MV-4-11 (cell line): ENCODE measurements around the gene SLC12A8.
"Not testable (repeated sequence)": the region's sequence is repeated elsewhere in the genome, so short reads cannot be mapped to it uniquely, and the experiment has no call there.

ENCODE experiments used
- DNase-seq: peaks from one replicate; lab custom pipeline; 2025; lab: John Stamatoyannopoulos, UW

SLC12A8 gene

DNA sequence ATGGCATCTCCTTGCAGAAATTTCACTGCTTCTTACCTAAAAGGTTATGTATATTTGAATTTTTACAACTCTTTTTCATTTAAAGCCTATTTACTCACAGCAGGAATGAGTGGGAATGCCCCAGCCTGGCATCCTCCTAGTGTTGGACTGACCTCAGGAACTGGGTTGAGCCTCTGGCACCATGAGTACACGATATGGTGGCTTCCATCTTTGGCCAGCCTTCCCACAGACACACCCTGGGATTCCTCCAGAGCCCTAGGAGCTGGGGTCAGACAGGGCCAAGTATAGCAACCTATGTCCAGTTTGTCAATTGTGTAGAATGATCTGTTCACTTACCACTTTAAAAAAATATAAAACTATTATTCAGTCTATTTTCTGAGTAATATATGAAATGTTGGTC lies 99.6 kb downstream of the SLC12A8 start:
- DNase-seq, result no peak

DNA sequence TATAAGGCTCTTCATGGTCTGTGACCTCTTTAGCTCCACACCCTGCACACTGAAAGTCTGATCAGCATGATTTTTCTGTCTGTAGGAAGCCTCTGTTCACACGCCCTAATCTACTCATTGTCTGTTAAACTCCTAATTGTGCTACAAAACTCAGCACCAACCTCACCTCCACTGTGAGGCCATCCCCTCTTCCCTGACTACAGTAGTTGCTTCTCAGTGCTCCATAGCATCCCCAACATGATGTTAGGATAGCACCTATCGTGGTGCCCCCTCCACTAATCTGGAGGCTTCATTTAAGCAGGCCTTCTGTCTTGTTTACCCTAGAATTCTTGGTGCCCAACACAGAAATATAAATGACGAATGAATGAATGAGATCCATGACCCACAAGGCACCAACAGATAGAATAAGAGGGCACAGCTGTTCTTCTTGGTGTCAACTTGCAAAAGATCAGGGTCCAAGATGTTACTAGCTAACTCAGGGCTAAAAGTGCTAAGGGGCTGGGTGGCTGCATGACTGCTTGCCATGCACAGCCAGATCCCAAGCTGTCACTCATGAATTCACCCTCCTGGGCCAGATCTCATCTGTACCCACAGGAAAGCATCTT lies 101.6 kb downstream of the SLC12A8 start:
- DNase-seq, result no peak

DNA sequence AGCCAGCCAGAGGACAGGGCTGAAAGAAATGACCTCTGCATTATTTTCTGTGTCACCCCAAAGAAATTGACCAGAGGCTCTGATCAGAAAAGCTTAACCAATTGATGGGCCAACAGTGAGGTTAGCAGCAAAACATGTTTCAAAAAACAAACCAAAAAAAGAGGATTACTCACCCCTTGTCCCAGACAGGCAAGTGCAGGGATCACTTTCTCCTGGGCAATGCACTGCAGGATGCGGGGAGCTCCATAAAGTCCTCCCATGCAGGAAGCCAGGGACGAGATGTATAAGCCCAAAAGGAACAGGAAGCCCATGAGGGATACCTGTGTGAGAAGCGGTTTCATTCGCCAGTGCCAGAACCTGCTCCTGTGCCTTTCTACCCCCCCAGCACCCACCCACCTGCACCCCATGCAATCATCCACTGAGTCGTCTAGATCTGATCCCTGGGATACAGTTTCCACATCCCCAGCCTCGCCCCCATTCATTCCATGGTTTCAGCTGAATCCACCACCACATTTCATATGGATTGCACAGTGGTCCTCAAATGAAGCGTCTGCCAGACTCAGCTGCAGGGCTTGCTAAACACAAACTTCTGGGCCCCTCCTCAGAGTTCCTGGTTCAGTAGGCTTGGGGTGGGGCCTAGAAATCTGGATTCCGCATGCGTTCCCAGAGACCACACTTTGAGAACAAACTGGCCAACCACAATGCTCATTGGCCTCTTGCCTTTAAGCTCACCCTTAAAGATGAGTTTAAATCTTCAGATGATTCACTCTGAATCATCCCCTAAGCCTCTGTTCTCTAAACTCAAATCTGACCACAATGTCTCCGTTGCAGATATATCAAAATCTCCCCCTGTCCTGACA lies 102.3 kb downstream of the SLC12A8 start:
- peak; percentile 97 for DNase-seq

DNA sequence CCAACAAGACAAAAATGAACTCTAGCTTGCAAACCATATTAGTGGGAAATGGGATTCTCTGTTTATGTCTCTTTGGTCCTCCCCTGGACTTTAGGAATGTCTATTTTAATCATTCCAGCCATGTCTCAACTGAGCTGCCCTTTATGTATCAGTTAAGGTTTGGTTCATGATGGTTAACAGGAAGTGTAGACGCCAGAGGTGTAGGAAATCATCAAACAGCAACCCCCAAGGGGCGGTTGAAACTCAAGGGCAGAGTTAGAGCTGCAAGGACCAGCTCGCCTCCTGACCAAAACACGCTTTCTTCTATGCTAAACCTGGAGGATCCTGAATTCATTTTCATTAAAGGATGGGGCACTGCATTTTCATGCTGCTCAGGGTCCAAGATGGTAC lies 103.0 kb downstream of the SLC12A8 start:
- DNase-seq, result no peak

DNA sequence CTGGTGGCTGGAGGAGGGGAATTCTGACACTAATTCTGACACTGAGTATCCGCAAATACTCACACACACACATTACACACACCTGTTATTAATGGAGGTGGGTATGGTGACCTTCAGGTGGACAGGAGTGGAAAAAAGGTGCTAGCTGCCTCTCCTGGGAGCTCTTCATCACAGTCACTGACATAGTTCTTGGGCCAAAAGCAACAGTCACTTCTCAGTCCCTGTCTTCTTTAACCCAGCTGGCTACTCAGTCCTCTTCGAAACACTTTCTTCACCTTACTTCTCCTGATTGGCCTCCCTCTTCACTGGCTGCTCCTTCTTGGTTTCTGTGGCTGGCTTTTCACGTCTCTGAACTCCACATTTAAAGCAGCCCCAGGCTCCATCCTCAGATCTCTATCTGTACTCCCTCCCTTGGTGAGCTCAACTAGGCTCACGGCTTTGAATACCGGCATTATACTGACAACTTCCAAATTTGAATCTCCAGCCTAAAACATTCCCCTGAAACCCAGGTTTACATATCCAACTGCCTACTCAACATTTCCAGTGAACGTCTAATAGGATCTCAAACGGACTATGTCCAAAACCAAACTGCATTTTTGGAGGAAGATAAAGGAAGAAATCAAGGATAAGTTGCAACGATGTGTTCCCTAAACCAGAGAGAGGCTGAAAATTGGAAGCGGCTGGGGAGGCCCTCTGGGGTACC lies 103.6 kb downstream of the SLC12A8 start:
- no peak for DNase-seq

DNA sequence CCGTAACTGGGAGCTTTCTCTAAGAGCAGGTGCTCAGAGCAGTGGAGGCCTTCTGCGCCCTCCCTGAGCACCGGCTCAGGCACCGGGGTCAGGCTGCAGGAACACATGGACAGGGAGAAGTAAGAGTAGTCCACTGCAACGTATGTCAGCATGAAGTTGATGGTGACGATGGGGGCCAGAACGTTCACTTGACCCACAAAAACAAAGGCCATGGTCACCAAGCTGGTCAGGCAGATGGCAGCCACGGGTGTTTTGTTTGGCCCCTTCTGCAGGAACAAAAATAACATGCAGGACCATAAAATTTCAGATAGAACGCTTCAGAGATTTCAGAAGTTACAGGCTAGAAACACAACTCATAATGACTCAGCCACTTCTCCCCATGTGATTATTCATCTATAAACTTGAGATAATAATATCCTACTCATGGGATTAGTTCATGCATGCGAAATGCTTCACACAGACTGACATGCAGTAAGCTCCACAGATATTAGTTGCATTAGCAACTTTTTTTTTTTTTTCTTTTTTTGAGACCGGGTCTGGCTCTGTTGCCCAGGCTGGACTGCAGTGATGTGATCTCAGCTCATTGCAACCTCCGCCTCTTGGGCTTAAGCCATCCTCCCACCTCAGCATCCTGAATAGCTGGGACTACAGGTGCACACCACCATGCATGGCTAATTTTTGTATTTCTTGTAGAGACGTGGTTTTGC lies 104.5 kb downstream of the SLC12A8 start:
- DNase-seq, result peak; percentile 13

DNA sequence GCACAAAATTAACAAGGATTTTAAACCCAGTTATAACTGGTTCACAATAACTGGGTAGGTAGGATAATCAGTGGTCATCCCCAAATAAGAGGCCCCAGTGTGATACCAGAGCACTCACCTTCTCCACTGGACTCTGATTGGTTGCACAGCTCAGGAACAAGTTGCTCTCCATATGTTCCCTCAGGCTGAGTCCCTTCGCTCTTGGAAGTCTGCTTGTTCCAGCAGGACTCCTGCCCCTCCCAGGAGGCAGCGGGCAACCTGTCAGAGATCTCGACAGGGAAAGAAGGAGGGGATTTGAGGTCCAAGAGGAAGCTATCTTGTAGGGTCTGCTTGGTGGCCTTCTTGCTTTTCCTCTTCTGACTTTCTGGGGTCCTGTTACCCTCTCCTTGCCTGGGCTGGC lies 105.2 kb downstream of the SLC12A8 start:
- no peak for DNase-seq

DNA sequence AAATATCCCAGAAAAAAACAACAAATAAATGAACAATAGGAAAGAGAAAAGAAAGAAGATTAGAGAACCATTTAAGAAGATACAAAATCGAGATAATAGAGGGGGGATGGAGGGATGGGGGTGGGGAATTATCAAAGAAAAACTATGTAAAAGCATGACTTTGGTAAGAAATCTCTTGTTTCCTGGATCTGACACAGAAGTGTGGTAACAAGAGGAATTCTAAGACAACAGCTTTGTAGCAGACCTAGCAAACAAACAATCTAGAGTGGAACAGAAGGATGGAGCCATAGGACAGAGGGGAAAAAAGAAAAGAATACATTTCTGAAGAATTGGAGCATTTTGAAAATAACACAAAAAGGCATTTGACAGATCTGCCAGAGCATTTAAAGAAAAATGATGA lies 107.4 kb downstream of the SLC12A8 start:
- no peak for DNase-seq

DNA sequence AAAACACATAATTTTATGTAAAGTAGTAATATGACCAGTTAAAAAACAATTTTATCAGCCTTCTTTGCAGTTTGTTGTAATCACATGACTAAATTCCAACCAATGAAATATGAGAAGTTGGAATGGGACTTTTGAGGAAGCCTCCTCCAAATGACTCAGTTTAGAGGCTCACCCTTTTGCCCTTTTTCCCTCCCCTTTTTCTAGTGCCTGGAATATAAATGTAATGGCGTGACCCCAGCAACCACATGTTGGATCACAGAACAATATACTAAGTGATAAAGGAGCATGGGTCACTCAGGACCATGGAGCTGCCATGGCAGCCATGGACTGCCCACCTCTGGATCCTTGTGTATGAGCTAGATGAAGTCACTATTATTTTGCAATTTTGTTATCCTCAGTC lies 107.9 kb downstream of the SLC12A8 start:
- DNase-seq, result no peak

DNA sequence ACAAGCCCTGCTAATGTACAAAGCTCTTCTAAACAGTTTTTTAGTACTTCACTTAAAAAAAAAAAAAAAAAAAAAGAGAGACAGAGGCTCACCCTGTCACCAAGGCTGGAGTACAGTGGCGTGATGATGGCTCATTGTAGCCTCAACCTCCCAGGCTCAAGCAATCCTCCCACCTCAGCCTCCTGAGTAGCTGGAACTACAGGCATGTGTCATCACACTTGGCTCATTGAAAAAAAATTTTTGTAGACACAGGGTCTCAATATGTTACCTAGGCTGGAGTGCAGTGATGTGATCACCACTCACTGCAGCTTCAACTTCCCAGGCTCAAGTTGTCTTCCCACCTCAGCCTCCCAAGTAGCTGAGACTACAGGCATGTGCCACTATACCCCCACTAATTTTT lies 109.1 kb downstream of the SLC12A8 start:
- no peak for DNase-seq

DNA sequence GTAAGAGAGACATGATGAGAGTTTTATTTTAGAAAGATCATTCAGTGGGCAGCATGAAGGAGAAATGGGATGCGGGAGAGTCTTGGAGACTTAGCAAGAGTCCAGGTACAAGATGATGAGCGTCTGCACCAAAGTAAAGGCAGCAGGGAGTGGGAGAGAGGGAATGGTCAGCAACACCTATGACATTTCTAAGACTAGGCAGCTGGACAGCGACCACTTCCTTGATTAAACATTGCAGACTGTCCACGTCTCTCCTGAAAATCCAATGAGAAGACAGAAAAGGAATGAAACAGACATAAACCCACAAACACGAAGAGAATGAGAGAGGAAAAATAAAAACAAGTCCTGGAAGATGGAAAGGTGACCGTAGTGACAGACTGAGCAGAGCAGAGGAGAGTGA lies 110.1 kb downstream of the SLC12A8 start:
- DNase-seq, result no peak

DNA sequence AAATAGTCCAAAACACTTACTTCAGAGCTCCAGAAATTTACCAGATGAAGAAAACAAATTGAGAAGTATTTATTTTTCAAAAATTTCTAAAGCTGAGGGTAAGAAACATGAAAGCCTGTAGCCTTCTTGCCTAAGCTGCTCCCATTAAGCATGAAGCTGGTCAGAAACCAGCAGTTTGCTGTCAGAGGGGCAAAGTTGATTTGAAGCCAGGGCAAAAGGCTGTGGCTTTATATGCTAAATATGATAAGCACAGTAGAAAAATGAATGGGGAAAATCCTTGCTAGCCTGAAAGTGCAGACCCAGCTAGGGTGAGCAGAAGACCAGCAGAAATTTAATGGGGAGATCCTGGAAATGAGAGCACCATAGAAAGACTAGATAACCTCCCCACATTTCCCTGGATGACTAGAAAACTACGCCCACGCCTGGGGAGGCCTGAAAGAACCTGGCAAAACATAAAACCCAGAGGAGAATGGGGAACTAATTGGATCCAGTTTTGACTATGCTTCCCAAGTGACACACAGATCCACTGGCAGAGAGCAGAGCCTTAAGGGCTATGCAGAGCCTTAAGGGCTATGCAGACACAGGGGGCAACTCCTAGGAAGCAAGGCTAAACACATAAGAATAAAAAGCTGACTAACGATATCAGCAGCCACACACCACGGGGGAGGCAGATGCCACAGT lies 113.8 kb downstream of the SLC12A8 start:
- no peak for DNase-seq

DNA sequence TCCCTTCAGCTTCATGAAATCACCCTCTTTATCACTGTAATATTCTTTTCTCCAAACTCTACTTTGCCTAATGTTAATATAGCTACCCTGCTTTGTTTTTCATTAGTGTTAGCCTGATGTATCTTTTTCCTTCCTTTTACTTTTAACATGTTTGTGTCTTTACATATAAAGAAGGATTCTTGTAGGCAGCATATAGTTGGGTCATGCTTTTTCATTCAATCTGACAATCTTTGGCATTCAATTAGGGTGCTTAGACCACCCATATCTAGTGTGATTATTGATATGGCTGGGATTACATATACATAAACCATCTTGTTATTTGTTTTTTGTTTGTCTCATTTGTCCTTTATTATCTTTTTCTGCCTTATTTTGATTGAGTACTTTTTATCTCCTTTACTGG lies 121.9 kb downstream of the SLC12A8 start:
- DNase-seq, result no peak

DNA sequence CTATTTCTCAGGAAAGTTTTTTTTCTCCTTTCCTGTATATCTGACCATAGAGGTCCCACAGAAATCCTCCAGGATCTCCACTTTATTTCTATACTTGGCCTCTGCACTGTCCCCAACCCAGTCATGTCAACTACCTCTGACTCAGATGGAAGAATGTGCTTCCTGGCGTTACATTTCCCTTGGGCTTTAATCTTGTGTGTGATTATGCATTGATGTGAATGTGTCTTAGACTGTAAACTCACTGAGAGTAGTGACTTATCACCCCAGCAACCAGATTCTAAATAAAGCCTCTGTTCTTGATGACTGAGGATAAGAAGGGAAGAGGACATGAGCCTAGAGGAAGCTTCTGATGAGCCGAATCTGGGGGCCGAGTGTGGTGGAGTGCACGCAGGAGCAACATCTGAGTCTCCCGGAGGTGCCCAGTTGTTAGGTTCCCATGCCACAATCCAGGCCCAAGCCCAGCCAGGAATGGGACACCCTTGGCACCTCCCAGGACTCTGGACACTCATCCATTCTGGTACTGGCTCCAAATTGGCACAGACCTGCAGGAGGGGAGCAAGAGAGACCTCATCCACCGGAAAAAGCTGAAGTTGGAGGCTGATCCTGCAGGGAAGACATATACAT lies 124.7 kb downstream of the SLC12A8 start:
- DNase-seq, result no peak

DNA sequence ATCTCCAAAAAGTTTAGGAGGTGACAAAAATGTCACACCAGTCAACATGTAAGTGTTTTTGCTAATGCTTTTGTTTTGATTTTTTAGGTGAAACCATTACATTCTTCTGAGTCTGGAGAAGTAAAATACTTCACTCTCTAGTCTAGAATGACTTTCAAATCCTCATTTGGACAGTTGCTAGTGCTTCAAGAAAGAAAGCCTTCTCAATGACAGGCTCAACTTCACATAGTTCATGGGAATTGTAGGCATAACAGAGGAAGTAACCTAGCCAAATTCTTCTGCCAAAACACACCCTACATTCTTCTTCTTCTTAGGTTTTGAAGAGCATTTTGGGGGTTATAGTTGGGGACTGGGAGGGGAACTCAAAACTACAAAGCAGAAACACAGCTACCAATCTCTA lies 127.4 kb downstream of the SLC12A8 start:
- DNase-seq, result peak; percentile 20

DNA sequence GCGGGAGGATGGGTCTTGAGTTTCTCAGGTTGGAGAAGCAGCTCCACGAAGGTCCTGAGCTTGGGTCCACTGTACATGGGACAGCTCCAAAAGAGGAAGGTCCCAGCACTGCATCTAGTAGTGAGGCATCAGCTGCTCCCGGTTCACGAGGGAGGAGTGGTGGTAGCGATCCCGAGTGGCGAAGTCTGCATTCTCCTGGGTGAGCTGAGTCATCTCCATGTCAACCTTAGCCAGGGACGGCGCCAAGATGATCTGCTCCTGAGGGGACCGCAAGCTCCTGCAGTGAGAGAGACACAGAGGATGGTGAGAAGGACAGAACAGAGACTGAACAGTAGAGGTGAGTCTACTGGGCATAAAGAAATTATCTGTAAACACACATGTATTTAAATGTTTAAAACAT lies 128.8 kb downstream of the SLC12A8 start:
- DNase-seq, result no peak

DNA sequence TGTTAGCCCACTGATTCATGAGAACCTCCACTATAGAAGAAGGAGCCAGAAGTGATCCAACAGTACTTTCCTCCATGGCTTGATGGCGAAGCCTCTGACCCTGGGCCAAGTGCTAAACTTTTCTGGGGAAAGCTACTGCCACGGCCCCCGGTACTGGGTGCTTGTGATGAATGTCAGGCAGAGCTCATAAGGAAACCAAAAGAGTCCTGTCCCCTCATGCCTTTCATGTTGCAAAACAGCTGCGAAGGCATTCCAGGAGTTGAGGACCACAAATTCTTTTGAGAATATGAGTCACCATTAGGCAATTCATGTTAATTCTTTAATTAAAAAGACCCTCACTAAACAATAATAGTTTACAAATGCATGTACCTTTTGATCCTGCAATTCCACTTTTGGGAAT lies 130.2 kb downstream of the SLC12A8 start:
- not testable (repeated sequence) for DNase-seq

DNA sequence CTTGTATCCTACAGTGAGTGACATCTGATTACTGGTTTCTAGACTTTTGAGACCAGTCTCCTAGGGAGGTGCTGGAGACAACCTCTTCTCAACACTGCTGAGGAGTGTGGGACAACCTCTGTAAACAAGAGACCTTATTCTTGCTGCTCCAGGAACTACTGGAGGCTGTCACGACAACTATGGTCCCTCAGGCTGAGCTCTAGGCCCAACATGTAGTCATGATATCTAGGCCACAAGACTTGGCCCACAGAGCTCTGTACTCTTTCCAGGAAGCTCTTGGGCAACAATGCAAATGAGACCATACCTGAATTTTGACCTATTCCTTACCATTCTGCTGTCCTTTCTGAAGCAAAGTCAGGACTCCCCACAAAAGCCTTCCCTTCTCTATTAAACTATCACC lies 132.5 kb downstream of the SLC12A8 start:
- no peak for DNase-seq

DNA sequence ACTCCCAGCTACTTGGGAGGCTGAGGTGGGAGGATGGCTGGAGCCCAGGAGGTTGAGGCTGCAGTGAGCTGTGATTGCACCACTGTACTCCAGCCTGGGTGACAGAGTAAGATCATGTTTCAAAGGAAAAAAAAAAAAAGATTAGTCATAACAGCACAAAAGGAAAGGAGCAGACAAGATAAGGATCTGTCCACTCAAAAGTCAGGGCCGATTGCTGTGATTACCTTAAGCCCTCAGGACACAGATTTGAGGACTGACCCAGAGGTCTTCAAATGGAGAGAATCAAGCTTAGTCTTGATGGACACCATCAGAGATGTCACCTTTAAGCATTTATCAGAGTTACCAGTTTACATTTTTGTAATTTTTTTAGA lies 132.9 kb downstream of the SLC12A8 start:
- no peak for DNase-seq

DNA sequence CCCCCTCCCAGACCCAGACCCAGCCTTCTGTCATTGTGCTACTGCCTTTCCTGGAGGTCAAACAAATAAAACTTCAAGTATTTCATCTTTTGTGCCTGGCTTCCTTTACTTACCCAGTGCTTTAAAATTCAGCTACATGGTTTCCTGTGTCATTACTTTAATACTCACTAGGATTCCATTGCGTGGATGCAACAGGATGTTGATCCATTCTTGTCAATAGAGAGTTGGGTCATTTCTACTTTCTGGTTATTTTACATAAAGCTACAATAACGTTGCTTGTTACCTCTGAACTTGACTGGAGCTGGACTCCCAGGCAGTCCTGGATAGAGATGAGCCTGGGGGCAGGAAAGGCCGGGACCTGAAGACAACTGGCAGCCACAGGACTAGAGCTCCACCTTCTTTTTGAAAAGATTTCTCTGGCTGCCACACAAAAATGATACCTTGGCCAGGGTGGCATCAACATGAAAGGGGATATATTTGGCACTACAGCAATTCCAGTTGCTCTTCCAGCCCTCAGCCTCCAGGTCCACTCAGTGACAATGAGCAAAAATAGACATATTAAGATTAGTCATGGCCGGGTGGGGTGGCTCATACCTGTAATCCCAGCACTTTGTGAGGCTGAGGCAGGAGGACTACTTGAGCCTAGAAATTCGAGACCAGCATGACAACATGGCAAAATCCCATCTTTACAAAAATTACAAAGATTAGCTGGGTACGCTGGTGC lies 133.4 kb downstream of the SLC12A8 start:
- peak; percentile 33 for DNase-seq

DNA sequence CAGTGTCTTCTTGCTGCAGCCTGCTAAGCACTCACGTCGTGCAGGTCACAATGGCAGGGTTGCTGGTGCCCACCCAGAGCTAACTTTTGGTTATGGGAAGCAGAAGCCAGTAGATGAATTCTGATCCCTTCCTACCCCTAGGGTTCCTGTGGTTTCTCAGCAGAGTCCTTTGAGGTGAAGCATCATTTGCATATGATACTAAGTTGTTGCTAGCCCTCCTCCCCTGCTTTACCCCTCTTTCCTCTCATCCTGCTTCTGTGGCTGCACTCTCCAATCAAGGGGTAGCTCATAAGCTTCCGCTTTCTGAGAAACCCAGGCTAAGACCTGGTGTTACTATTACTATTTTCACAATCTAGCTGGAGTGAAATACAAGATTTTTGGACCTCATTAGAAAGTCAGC lies 134.7 kb downstream of the SLC12A8 start:
- peak; percentile 8 for DNase-seq
